ENCODE results near the gene OR10H4.
"Not testable (repeated sequence)": the region's sequence is repeated elsewhere in the genome, so short reads cannot be mapped to it uniquely, and the experiment has no call there.

OR10H4 gene

DNA sequence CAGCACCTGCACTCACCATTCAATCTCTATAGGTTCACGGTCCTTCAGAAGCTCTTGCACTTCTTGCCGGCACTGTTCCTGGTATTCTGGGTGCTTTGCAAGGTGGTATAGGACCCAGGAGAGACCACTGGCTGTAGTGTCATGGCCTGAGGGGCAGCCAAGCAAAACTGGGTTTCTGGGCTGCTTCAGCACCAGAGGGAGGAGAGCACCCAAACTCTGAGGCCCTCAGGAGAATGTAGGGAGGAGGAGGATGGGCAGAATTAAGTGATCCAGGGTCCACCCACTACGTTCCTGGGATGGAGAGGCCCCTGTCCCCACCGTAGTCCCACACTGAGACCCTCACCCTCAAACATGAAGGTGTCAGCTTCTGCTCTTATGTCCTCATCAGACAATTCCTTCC lies 26.8 kb upstream of the OR10H4 start:
- in situ Hi-C loops (cut with HindIII; ENCODE audit: low pct_ligation_motif_present, low sequenced_read_pairs), result no loop called here
- no peak overlapping the region for H3K27ac ChIP-seq
- no peak overlapping the region for H3K4me3 ChIP-seq (ENCODE audit: low read depth, low read length)
- H3K36me3 ChIP-seq (replicated peaks), result no peaks in the 10 kb centered on the region
- H3K27me3 ChIP-seq (replicated peaks), result no peaks in the 10 kb centered on the region
- no peak for DNase-seq
- TF ChIP-seq, protein P1, sequence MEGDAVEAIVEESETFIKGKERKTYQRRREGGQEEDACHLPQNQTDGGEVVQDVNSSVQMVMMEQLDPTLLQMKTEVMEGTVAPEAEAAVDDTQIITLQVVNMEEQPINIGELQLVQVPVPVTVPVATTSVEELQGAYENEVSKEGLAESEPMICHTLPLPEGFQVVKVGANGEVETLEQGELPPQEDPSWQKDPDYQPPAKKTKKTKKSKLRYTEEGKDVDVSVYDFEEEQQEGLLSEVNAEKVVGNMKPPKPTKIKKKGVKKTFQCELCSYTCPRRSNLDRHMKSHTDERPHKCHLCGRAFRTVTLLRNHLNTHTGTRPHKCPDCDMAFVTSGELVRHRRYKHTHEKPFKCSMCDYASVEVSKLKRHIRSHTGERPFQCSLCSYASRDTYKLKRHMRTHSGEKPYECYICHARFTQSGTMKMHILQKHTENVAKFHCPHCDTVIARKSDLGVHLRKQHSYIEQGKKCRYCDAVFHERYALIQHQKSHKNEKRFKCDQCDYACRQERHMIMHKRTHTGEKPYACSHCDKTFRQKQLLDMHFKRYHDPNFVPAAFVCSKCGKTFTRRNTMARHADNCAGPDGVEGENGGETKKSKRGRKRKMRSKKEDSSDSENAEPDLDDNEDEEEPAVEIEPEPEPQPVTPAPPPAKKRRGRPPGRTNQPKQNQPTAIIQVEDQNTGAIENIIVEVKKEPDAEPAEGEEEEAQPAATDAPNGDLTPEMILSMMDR (IDR thresholded peaks at IDR 0.05; ENCODE audit: low read depth, low read length, missing control alignments), result no peak

DNA sequence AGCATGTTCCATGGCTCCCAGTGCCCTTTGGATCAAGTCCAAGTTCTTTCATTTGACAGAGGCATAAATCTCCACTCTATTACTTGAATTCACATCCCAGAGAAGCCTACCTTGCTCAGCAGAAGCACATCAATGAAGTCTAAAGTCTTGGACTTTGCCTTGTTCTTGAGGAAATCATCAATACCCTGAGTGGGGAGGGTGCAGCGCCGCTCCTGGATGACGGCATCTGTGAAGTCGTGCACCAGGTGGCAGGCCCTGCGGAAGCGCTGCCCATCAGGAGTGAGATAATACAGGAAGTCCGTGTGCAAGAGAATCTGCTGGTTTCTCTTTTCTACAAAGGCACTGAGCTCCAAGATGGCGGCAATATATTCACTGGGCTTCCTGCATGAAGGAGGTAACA lies 25.1 kb upstream of the OR10H4 start:
- no peak for DNase-seq
- TF ChIP-seq, protein P1 (IDR thresholded peaks at IDR 0.05; ENCODE audit: low read depth, low read length, missing control alignments), result no peak
- Histone ChIP-seq H3K27me3 (replicated peaks) (no peaks in the 10 kb centered on the region), H3K36me3 (replicated peaks) (no peaks in the 10 kb centered on the region), H3K4me3 (ENCODE audit: low read depth, low read length) (no peak overlapping the region), H3K27ac (no peak overlapping the region)
- in situ Hi-C loops (cut with HindIII; ENCODE audit: low pct_ligation_motif_present, low sequenced_read_pairs), result no loop called here

DNA sequence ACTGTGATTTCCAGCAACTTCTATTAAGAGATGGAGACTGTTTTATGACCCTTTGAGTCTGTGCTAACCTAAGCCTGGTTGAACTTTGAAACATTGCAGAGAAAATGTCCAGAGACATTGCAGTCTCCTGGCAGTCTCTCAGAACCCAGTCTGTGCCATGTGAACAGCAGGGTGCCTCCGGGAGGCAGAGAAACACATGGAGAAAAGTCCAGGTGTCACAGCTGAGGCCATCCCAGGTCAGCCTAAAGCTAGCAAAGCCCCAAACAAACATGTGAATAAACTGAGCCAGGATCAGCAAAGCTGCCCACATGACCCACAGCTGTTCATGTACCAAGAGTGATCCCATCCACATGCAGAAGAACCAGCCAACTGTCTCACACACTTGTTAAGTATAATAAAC lies 22.3 kb upstream of the OR10H4 start:
- in situ Hi-C loops (cut with HindIII; ENCODE audit: low pct_ligation_motif_present, low sequenced_read_pairs), result no loop called here
- no peaks in the 10 kb centered on the region for H3K36me3 ChIP-seq (replicated peaks)
- TF ChIP-seq, protein P1 (IDR thresholded peaks at IDR 0.05; ENCODE audit: low read depth, low read length, missing control alignments), result no peak
- no peaks in the 10 kb centered on the region for H3K27me3 ChIP-seq (replicated peaks)
- no peak overlapping the region for H3K4me3 ChIP-seq (ENCODE audit: low read depth, low read length)
- no peak for DNase-seq
- H3K27ac ChIP-seq, result no peak overlapping the region

DNA sequence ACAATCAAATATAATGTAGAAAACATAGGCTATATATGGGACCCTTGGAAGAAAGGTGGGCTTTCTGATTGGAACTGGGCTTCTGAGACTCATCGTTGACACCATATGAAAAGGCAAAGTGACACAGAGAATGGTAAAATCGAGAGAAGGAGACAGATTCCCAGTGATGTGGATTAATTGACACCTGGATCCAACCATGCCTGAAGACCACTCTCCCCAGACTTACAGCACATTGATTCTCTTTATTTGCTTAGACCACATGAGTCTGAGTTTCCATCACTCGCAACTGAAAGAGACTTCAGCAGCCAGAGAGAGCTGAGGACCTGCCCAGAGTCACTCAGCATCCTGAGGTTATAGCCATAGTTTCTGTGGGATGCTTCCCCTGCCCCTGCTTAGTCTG lies 20.5 kb upstream of the OR10H4 start:
- Histone ChIP-seq H3K27ac (no peak overlapping the region), H3K27me3 (replicated peaks) (no peaks in the 10 kb centered on the region), H3K36me3 (replicated peaks) (no peaks in the 10 kb centered on the region), H3K4me3 (ENCODE audit: low read depth, low read length) (no peak overlapping the region)
- in situ Hi-C loops (cut with HindIII; ENCODE audit: low pct_ligation_motif_present, low sequenced_read_pairs), result no loop called here
- no peak for DNase-seq
- TF ChIP-seq, protein P1 (IDR thresholded peaks at IDR 0.05; ENCODE audit: low read depth, low read length, missing control alignments), result no peak

DNA sequence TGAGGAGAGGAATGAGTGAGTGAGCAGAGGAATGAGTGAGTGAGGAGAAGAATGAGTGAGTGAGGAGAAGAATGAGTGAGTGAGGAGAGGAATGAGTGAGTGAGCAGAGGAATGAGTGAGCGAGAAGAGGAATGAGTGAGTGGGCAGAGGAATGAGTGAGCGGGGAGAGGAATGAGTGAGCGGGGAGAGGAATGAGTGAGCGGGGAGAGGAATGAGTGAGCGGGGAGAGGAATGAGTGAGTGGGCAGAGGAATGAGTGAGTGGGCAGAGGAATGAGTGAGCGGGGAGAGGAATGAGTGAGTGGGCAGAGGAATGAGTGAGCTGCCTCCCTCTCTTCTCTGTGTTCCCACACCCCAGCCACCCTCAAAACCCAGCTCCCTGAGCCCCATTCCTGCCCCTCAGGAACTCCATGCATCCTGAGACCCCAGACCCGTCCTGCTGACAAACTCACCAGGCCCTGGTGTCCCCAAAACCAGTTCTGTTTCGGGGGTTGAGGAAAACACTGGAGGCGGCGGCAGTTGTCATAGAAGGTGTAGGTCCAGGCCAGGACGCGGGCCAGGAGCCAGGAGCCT lies 15.0 kb upstream of the OR10H4 start:
- DNase-seq; H3K27me3 ChIP-seq (replicated peaks); H3K36me3 ChIP-seq (replicated peaks); H3K27ac ChIP-seq; in situ Hi-C loops (cut with HindIII; ENCODE audit: low pct_ligation_motif_present, low sequenced_read_pairs); H3K4me3 ChIP-seq (ENCODE audit: low read depth, low read length): not testable (repeated sequence)

DNA sequence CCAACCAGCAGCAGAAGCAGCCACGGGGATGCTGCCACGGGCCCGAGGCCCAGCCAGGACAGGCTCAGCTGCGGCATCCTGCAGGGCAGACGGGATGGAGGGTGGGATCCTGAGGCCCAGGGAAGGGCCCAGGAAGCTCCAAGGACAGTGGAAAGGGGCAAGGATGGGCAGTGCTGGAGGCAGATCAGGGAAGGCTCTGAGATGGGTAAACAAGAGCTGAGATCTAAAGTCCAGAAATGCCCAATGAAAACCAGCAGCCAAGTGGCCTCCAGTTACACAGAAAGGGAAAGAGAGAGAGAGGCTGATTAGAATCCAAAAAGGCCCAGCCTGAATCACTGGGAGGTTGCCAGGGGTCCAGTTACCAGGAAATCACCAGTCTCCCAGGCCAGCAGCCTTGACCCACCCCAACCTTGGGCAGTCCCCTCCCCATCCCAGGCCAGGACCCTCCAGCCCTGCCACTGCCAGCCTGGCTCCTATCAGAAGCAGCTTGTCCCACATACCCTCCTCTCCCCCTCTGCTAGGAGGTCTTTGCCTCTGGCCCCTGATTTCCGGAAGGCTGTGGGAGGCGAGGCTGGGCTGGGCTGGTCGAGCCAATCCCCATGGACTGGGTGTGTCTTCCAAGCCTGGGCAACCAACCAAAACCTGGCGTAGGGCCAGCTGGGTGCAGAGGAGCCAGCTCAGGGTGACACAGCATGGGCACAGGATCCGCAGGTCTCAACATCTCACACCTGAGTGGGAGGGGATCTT lies 14.3 kb upstream of the OR10H4 start, which contains the start of gene CYP4F11:
CYP4F11 (minus strand) TSS at position 198 of the 747 bp plus-strand sequence; CDS start at position 77, 121 bp downstream.
- TF ChIP-seq, protein P1 (IDR thresholded peaks at IDR 0.05; ENCODE audit: low read depth, low read length, missing control alignments), result no peak
- H3K27ac ChIP-seq, result no peak within 1 kb of the TSS
- no peak within 1 kb of the TSS for H3K4me3 ChIP-seq (ENCODE audit: low read depth, low read length)
- peaks cover 3% of the 10 kb centered on the region for H3K27me3 ChIP-seq (replicated peaks)
- in situ Hi-C loops (cut with HindIII; ENCODE audit: low pct_ligation_motif_present, low sequenced_read_pairs), result no loop called here
- DNase-seq, result no peak
- H3K36me3 ChIP-seq (replicated peaks), result no peaks in the 10 kb centered on the region
